H54 (cell line): ENCODE data around the gene ZBTB20.

ENCODE experiments used
- DNase-seq: peaks from one replicate; pipeline ENCODE4 v3.0.0; 2011; ENCODE audit warnings: low spot score, mixed read lengths; ENCODE audit not compliant: insufficient read length
- FAIRE-seq: peaks from 3 replicates; lab custom pipeline; 2011; peaks lifted over from hg19 to GRCh38; lab: Jason Lieb, UNC
- POLR2A ChIP-seq: IDR thresholded peaks from 2 replicates; pipeline ENCODE4 v1.6.1; 2011; ENCODE audit warnings: low read depth, mild to moderate bottlenecking, low read length

Gene ZBTB20

DNA sequence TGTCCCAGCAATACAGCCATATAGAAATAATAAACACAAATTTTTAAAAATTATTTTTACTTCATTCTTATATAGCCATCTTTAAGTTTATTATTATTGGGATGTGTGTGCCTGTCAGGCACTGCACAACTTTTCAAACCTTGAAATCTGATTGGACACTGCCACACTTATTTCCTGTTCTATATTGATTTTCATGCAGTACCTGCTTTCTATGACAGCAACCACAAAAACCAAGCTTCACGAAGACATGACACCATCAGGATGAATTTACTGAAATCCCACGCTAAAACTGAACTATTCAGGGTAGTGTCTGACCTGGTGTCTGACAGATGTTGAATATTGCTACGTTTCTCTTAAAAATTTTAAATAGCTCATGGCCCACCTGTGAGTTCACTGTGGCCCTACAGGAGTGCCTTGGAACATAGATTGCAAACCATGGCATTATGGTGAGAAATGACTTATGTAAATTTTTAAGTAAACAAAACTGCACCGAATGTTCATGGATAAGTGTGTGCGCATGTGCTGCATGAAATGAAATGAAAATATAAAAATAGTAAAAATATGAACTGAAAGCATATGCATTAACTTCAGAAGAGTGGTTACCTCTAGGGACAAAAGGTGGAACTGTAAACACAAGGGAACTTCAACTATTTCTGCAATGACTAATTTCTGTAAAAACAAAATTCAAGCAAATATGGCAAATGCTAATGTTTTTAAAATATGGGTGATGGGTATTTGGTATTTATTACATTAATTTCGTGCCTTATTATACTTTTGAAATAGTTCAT is 152.3 kb downstream of the ZBTB20 start:
- FAIRE-seq (no peak), DNase-seq (no peak)
- TF ChIP-seq POLR2A = no peak

DNA sequence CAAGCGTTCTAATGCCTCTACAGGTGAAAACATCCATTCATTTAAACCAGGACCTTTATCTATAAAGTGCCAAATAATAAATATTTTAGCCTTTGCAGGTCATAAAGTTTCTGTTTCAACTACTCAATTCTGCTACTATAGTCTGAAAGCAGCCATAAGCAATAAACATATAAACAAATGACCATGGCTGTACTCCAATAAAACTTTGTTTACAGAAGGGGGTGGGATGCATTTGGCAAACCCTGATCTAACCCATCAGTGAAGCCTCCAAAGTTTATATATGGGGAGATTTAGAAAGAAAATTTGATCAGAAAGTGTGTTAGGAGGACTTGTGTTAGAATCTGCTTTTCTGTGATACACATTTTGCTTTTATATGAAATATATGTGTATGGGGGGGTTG is 161.3 kb downstream of the ZBTB20 start:
- DNase-seq (no peak), FAIRE-seq (no peak)
- TF ChIP-seq POLR2A = no peak

DNA sequence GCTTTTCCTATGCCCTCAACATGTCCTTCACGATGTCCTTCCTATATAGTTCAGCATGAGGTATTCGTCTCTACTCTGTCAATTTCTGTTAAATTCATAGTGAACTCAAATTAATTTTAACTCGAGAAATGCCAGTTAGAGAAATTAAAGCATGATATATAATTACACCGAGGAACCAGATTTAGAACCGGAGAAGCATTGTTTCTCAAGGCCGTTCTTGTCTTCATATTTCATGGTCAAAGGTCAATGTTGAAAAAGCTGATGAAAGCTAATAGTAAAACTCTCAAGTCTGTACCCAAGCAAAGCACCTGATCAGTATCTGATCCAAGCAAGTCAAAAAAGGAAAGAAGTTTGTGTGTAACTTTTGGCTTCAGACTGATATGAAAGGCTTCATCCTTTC is 163.8 kb downstream of the ZBTB20 start:
- DNase-seq = no peak
- no peak for FAIRE-seq
- no peak for TF ChIP-seq POLR2A

DNA sequence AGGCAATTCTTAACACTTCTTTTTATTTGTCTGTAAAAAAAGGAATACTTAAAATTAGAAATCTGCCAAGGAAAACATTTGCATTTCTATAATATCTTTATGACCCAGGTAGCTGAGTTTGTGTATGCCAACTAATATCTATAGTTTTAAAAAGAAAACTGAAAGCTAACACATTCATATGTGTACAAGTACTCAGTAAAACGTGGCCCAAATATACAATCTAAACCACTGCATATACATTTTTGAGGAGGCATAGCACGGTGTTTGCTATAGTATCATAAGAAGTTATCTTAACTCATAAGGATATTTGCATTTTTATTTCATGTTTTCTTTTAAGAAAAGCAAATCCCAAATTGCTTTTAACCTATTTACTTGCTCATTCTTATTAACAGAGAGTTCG is 172.7 kb downstream of the ZBTB20 start:
- FAIRE-seq (no peak), DNase-seq (no peak)
- no peak for TF ChIP-seq POLR2A

DNA sequence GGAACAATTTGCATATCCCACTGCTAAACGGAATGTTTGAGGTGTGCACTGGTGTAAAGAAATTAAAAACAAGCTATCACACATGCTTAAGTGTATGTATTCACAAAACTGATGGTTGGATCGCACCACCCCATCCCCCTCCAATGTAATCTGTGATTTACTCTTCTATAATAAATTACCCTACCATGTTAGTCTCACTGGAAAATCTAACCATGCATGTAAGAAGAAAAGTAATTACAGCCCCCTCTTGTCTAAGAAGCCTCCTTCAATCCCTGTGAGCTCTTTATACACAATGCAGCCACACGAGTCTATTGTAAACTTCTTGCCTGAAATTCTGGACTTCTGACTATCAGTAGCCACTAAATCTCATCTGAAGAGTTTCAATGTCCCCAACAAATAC is 173.6 kb downstream of the ZBTB20 start:
- no peak for FAIRE-seq
- DNase-seq = no peak
- TF ChIP-seq POLR2A = no peak

DNA sequence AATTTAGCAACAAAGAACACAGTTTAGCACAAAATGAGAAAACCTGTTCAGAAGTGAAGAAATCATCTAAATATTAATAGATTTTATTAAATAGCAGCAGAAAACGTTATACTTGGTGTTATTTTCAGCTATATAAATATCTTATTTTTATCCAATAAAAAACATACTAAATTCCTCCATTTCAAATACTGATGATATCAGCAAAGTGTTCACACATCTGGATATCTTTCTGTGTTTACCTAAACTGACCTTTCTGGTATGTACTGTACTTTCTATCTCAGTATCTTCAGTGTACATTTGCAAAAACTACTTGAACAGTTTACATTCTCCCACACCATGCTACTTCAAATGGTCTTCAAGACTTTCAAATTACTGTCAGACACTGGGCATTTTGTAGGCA is 179.9 kb downstream of the ZBTB20 start:
- no peak for TF ChIP-seq POLR2A
- no peak for DNase-seq
- FAIRE-seq = no peak

DNA sequence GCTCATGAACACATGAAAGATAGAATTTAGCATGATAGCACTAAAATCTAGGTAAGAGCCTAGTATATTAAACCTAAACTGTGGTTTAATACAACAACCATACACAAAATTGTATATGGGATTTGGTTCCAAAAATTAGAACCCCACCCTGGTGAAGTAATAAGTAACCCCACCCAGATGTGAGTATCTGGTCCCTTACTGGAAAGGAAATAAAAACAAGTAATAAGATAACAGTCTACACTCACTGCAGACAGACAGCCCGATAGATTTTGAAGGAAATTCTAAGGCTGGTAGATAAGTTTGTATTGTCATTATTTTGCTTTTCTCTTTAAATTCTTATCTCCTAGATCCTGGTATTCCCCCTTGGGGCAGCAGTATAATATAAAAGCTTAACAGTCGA is 184.9 kb downstream of the ZBTB20 start:
- no peak for FAIRE-seq
- TF ChIP-seq POLR2A = no peak

DNA sequence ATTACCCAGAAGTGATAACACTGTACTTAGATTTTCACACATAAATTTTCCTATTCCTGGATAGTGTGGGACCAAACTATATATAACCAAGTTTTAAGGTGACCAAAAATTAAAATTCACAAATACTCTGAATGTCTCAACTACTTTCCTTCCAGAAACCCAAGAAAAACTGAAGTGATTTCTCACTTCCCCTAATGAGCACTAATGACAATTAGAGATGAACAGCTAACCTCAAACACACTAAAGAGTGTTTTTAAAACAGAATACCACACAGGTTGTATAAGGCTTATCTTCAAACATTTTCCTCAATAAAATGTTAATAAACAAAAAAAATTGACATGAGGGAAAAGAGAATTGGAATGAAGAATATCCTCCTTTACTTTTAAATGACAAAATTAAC is 188.2 kb downstream of the ZBTB20 start:
- no peak for FAIRE-seq
- no peak for TF ChIP-seq POLR2A

More for the DNA sequence above, 184.9 kb downstream of the ZBTB20 start:
- DNase-seq = no peak

DNA sequence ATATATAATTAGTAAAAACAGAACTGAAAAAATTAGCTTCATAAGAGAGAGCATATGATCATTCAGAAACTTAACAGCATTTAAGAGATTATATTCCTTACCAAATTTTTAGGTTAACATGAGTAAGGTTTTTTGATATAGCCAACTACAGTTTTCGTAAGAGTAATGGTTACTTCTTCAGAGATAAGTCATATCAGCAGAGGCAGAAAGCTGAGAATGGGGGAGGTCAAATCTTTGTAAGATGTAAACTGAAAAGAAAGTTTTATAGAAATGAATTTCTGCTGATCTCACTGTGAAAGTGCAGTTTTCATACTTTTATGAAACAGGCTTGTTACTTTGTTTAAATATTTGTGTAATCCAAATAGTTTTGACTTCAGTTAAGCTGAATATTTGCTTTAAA is 193.3 kb downstream of the ZBTB20 start:
- FAIRE-seq (no peak), DNase-seq (no peak)
- TF ChIP-seq POLR2A = no peak

More for the DNA sequence above, 188.2 kb downstream of the ZBTB20 start:
- no peak for DNase-seq

DNA sequence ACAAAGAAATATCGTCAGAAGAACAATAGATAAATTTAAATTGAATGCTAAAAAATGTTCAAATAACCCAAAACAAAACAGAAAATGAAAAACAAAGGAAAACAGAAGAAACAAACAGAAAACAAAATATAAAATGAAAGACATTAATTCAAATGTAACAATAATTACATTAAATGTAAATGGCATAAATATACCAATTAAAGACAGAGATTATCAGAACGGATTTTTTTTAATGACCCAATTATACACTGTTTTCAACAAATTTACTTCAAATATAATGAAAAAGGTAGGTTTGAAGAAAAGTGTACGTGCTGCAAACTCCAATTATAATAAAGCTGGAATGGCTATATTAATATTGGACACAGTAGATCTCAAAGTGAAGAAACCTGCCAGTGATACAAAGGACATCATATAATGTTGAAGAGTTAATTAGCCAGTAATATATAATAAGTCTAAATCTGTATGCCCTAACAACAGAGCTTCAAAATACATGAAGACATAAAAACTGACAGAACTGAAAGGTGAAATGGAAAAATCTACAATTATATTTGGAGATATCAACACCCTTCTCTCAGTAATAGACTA is 193.8 kb downstream of the ZBTB20 start:
- DNase-seq = no peak
- no peak for FAIRE-seq
- TF ChIP-seq POLR2A = no peak

DNA sequence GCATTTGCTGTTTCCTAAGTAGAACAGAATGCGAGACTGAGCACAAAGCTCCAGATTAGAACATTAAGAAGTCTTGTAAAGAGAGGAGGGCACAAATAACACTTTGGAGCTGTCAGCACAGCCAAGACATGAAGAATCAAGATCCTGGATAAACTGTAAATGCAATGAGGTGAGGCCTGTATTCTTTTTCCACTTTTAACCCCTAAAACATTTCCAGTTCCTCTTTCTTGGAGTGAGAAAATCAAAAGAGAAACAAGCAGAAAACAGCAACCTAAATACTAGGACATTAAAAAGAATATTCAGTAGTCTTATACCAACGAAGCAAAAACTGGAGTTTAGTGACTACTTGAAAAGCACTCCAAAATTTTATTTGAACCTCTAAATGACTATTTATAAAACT is 204.3 kb downstream of the ZBTB20 start:
- no peak for FAIRE-seq
- DNase-seq = no peak
- no peak for TF ChIP-seq POLR2A

DNA sequence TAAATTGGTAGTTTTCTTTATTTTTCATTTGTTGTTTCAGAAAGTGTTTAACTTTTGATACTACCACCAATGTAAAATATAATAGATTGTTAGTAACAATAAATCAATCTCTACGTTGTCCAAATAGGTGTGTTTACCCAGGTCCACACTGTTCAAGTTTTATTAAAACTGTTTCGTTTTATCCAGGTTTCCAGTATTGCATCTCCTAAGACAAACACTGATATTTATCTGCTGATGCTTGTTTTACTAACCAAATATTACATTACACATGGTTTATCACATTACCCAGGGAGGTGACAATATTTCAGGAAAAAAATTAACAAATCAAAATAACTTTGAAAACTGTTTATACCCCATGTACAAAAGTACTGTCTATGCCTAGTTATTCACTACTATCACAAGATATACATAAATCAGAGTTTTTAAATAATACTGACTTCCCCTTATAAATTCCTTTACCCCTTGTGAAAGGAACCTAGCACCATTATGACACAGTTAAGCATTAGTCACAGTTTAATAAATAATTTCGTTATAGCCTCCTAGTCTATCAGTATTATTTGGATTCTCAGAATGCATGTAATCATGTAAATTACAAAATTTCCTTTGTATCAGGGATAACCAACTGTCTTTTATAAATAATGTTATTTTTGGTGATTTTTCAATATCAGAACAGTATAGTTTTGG is 205.3 kb downstream of the ZBTB20 start:
- no peak for TF ChIP-seq POLR2A
- FAIRE-seq (no peak), DNase-seq (no peak)

DNA sequence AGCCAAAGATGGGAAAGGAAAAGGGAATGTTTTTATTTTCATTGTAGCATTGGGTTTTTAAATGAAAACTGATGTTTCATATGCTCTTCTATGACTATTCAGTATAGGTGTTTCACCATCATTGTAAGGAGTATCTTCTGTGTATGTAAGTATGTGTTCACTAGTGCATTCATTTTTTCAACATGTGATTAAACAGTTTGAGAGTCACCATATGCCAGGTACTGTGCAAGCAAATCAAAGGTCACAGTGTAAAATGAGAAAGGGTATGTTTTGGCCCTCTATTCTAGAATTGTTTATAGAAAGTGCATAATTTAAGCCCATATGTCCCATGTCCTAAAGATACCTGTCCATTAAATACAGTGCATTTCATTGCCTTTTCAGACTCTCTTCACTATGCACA is 207.2 kb downstream of the ZBTB20 start:
- no peak for TF ChIP-seq POLR2A
- FAIRE-seq (no peak), DNase-seq (no peak)

DNA sequence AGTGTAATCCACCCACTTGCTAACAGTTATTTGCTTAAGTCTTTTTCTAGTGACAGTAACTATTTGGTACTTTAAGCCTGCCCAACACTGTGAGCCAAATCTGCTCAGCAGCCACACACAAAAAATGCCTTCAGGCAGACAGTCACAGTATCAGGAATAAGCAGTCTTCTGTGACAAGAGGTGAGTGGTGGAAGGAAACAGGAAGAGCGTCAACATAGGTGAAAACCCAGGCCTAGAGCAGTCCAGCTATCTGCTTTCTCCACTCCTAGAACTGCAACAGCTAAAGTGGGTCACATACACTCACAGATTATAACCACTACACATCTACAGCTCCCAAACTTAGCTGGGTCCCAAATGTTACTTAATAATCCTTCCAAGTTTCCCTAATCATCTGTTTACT is 213.7 kb downstream of the ZBTB20 start:
- FAIRE-seq (no peak), DNase-seq (no peak)
- no peak for TF ChIP-seq POLR2A

DNA sequence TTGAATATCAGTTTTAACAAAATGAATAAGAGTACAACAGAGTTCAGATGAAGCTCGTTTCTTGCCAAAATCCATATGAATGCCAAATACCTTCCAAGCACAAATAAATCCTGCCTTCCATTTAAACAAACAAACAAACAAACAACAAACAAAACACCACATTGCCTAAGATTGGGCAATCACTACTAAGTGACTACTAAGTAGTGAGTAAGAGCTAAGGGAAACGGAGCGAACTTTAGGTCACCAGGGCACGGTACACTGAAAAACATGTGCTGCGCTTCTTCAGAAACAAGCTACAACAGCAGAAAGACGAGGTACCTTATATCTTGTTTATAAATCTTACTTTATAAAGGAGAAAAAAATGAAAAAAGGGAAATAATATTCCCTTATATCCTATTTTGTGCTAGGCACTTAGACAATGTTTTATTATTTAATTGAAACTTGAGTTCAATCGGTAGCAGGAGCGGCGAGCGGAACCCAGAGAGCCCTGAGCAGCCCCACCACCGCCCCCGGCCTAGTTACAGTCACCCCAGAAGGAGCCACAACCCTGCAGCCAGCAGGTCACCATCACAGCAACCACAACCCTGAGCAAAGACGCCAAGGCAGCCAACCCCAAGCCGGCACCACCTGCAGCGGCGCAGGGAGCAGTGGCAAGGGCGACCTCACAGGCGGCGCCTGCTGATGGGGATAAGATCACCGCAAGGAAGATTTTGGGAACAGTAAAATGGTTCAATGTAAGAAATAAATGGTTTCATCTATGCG is 216.9 kb downstream of the ZBTB20 start:
- DNase-seq (no peak), FAIRE-seq (no peak)
- no peak for TF ChIP-seq POLR2A
